ENCODE measurements around the gene TRAPPC6A.
"Not testable (repeated sequence)": the region's sequence is repeated elsewhere in the genome, so short reads cannot be mapped to it uniquely, and the experiment has no call there.

TRAPPC6A gene

DNA sequence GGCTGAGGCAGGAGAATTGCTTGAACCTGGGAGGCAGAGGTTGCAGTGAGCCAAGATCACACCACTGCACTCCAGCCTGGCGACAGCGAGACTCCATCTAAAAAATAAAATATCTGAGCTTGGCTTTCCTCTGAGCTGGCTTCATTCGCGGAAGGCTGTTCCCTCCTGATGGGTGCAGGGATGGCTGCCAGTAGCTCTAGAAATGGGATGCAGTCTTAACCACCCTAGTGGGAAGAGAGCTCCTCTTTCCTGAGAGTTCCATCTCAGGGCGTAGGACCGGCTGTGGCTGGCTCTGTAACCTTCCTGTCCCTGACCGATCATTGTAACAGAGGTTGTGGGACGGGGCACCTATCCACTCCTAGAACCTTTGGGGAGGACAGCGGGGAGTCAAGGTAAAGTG is 52.7 kb downstream of the TRAPPC6A start:
- no peak for DNase-seq

DNA sequence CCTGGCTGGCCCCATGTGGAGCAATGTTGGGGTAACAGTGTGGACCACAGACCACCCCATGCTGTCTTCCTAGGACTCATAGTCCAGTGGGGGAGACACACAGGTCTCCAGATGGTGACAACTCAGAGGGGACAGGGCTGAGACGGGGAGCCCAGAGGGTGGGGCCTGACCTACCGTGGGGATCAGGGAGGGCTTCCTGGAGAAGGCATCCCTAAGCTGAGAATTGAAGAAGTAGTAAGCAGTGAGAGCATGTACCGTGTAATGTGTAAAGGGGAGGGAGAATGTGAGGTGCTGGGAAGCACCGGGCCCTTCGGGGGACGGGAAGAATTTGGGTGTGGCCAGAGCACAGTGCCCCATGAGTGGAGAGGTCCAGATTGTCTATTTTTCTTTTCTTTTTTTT is 54.0 kb downstream of the TRAPPC6A start:
- DNase-seq: no peak

DNA sequence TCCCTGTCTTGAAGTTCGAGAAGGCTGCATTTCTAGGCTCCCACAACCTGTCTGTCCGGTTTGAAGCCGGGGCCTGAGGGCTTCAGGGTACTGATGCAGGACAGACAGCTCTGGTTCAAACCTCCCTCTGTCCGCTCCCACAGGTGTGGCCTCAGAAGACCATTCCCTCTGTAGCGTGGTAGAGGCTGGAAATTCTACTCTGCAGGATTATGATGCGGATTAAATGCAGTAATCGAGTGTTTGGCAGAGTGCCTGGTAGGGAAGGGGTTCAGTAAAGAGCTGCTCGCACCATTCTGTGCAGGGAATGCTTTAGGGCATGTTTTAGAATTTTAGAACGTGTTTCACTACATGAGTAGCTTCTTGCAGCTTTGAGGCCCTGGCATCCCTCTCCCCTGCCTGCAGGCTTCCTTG is 54.6 kb downstream of the TRAPPC6A start:
- no peak for DNase-seq

DNA sequence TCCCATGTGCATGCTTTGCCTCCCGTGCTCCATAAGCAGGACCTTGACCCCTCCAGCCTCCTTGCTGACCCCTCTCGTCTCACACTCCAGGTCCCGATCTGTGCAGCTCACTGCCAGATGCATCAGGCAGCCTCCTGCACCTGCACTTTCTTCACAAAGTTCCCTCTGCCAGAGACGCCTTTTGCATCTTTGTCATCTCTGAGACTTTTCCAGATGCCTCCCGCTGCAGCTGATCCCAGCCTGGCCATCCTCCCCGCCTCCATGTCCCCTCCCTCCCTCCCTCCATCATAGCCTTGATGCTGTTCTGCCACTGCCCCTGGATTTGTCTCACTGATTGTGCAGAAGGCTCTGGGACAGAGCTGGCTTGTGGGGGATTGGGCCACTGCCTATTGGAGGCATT is 55.2 kb downstream of the TRAPPC6A start:
- no peak for DNase-seq

DNA sequence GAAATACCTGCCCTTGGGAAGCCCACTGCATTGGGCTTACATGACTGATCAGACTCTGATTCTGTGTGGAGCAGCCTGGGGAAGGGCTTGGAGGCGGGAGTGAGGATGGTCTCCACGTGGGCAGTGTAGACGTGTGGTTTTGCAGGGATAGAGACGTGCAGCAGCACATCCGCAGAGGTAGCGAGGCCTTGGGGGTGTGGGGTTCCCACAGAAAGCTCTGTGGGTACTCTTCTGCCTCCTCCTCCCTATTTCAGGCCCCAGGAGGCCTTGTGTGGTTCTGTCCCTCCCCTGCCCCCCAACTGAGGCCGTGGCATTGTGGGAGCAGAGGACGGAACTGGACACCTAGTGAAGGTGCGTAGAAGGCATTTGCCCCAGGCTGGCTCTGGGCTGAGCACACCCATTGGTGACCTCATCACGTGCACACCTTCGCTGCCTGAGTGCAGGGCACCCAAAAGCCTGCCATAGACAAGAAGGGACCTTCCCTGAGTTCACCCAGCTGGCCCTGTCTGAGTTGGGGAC is 56.2 kb downstream of the TRAPPC6A start:
- DNase-seq: no peak

DNA sequence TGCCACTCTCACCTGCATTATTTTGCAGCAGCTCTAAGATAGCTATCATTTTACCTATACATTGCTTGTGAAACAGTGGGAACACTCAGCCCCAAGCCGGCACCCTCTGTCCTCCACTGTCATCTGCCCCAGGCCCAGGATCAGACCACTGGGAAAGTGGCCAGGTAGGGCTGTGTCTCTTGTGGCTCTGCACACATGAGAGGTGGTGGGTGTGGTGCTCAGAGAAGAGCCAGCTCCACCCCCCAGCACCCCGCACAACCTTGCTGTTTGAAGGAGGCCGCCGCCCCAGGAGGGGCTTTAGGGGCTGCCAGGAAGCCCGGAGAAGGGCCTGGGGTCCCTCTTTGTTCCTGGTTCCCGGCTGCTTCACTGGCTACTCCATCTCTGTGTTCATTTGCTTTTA is 58.5 kb downstream of the TRAPPC6A start:
- no peak for DNase-seq

DNA sequence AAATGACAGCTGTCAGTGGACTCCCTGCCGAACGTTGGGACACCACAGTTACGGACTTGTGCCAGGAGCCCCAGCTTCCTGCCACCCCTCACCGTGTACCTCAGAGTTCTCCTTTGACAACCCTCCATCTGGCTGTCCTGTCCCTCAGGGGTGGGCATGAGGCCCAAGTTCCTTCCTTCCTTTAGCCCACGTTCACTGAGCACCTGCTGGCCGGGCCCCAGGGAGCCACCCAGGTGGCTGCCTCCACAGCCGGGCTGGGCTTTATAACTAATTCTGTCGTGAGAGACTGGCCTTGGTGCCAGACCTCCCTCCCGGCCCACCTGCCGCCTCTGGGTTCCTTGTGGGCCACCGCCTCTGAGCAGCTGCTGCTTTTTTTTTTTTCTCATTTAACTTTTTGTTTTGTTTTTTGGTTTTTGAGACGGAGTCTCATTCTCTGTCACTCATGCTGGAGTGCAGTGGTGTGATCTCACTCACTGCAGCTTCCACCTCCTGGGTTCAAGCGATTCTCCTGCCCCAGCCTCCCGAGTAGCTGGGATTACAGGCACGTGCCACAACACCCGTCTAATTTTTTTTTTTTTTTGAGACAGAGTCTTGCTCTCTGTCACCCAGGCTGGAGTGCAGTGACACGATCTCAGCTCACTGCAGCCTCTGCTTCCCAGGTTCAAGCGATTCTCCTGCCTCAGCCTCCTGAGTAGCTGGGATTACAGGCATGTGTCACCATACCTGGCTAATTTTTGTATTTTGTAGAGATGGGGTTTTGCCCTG is 59.3 kb downstream of the TRAPPC6A start:
- not testable (repeated sequence) for DNase-seq

DNA sequence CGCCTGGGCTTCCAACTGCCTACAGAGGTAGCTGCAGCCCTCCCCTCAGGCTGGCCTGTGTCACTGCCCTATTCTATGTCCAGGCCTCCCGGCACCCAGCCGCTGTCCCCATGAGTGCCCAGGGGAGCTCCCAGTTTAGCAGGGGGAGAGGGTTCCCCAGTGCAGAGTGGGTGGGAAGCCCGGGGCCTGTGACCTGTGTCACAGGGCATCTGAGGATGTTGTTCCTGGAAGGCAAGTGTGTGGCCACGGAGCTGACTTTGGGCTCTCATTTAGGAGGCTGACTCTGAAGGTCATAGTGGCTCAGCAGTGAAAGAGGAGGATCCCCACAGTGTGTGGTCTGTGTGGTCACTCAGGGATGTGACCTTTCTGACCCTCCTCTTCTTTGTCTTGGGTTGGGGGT is 59.9 kb downstream of the TRAPPC6A start:
- no peak for DNase-seq

DNA sequence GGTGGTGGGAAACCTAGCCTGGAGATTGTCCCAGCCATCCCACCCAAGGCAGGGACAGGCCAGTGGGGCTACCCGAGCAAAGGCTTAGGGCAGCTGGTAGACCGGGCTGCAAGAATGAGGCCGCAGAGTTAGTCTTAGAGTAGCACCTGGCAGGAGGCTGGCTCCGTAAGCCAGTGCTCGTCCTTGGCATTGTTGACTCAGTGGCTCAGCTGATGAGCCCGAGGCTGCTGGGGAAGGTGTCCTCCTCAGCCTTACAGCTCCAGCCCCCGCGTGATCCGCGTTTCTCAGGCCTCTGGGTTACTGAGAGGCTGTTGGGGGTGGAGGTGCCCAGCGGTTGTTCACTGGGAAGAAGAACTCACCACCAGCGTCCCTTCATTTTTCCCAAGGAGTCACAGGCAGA is 60.4 kb downstream of the TRAPPC6A start:
- DNase-seq: no peak

DNA sequence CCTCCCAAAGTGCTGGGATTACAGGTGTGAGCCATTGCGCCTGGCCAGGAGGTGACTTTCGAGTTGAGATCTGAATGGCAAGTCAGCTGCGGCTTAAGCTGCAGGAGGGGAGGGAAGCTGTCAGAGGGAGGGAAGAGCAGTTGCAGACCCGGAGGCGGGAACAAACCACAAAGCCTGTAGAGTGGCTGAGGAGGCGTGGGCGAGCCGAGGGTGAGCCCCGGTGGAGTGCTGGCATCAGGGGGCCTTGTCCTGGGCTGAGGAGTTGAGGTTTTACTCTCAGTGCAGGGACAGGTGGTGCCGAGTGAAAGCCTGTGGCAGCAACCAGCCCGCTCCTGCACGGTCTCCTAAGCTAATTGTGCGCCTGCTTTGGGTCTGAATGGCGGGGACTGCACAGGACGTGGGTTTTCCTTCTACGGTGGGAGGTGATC is 60.9 kb downstream of the TRAPPC6A start:
- peak in 1 of 2 donors; percentile 40 for DNase-seq

DNA sequence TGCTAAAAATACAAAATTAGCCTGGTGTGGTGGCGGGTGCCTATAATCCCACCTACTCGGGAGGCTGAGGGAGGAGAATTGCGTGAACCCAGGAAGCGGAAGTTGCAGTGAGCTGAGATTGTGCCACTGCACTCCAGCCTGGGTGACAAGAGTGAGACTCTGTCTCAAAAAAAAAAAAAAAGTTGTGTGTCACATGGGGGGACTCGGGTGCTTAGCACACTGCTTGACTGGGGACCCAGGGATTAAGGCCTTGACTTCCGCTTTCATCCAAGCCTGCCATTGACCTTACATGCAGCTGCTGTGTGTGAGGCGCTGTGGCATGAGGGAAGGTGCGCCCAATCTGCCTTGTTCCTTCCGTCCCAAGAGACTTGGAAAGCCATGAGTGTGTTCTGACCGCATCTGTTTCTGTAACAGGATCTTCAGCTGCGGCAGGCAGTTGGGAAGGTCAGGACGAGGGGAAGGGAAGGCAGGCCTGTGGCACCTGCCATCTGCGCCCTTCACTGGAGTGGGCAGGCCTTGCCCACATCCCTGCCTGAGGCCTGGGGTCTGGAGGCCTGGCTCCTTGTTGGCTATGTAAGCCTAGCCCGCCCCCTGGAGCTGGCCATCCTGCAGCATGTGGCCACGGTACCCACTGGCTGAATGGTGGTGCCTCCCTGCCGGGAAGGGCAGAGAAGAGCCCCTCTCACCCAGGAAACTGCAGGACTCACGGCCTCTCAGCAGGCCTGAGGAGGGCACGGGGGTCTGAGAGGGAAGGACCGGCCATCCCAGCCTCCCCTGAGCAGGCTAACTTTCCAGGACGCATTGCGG is 62.0 kb downstream of the TRAPPC6A start:
- DNase-seq: no peak

DNA sequence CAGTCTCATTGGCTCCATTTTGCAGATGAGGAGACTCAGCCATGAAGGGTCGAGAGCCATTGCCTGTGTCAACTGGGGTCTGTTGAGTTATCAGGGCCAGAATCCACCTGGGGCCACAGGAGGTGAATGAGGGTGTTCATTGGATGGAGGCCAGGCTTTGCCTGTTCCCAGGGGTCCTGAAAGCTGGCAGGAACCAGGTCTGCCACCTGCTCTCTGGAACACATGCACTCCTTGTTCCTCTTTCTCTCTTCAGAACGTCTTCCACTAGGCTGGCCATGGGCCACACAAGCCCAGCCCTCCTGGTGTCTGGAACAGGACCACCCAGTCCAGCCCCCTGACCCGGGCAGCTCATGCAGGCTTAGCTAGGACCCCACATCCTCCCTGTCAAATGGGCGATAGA is 63.9 kb downstream of the TRAPPC6A start:
- no peak for DNase-seq

DNA sequence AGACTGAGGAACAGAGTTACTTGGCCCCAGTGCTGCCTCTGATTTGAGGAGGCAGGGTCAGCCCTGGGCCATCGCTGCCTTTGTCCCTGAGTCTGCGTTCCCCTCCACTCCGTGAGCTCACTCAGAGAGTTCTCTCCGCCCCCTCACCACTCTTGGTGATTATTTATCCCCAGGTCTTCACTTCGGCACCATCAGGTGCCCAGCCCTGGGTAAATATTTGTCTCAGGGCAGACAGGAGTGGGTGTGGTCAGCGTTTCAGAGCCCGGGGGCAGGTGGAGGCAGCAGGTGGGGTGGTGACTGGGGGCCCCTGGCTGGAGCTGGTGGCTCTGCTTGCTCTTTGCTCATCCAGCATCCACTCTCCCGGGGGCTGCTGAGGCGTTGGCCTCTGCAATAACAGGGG is 64.4 kb downstream of the TRAPPC6A start:
- DNase-seq: no peak

Data from bone marrow (tissue), 2 donors.